Measurements from ENCODE around the gene ZNF557.

Gene ZNF557

DNA sequence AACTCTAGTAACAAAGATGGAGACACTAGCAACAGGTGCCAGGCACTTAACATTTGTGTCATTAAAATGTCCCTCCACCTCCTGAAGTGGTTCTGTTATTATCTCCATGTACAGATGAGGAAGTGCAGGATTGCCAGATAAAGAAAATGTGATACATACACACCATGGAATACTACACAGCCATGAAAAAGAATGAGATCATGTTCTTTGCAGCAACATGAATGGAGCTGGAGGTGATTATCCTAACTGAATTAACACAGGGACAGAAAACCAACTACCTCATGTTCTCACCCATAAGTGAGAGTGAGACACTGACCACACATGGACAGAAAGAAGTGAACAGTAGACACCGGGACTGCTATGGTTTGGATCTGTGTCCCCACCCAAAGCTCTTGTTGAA is 60.5 kb downstream of the ZNF557 start:
- DNase-seq, result no peak

DNA sequence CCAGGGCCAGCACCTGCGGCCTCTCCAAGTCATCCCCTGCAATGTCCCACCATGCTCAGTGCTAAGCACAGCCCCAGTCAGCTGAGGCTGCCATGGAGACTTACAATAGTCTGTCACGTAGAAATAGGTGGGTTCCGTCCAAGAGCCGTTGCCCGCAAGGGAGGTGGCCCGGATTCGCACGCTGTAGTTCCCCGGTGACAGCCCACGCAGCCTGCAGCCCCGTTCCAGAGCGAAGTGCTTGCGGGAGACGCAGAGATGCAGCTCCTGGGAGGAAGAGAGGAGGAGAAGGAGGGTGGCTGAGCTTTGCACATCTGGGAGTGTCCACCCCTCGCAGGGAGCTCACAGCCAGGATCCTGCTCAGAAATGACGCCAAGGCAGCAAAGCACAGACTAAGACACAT is 62.6 kb downstream of the ZNF557 start:
- DNase-seq, result no peak

DNA sequence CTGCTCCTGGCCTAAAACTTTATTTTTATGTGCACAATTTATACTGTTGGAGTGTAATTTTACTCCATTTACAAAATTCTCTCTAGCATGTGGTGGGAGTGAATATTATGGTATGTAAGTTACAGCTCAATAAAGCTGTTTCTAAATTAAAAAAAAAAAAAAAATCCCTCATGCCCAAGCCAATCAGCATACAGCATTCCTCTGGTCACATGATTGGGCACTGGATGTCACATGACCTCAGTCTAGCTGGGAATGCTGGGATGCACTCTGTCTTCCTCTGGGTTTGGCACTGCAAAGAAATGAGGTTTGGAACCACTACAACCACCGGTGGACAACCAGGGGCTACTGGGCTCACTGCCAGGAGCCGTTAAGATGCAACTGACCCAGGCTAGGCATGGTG is 67.6 kb downstream of the ZNF557 start:
- no peak for DNase-seq

Measured in NCI-H510A (cell line).